HG02938 (cell line): ENCODE data around the gene MTHFD2L.
"Not testable (repeated sequence)": the region's sequence is repeated elsewhere in the genome, so short reads cannot be mapped to it uniquely, and the experiment has no call there.

Source experiments
- ATAC-seq: cut with Tn5 transposase; IDR thresholded peaks from one replicate; pipeline ENCODE4 v1.9.1; 2021; ENCODE audit warnings: mild to moderate bottlenecking, moderate library complexity; ENCODE audit not compliant: unreplicated experiment

MTHFD2L gene

GRCh38 chr4:74329307-74329706 lies 171.4 kb downstream of the MTHFD2L start:
- no peak for ATAC-seq

- no peak for ATAC-seq
Measured at GRCh38 chr4:74330295-74330750, 172.4 kb downstream of the MTHFD2L start.

- ATAC-seq, result no peak
Measured at GRCh38 chr4:74331252-74331651, 173.3 kb downstream of the MTHFD2L start.

GRCh38 chr4:74331944-74332343 lies 174.0 kb downstream of the MTHFD2L start:
- ATAC-seq, result no peak

GRCh38 chr4:74334636-74335035 lies 176.7 kb downstream of the MTHFD2L start:
- ATAC-seq, result no peak

- ATAC-seq, result peak; percentile 83
Measured at GRCh38 chr4:74335341-74336021, 177.6 kb downstream of the MTHFD2L start.

- ATAC-seq, result no peak
Measured at GRCh38 chr4:74338792-74339333, 180.9 kb downstream of the MTHFD2L start.

GRCh38 chr4:74339501-74339900 lies 181.6 kb downstream of the MTHFD2L start:
- no peak for ATAC-seq

- ATAC-seq, result not testable (repeated sequence)
Measured at GRCh38 chr4:74340421-74340820, 182.5 kb downstream of the MTHFD2L start.

GRCh38 chr4:74344031-74344430 lies 186.1 kb downstream of the MTHFD2L start:
- no peak for ATAC-seq
